GM18868 (cell line): ENCODE results near the gene PDE8A.

Experiments
- ATAC-seq: cut with Tn5 transposase; IDR thresholded peaks from one replicate; pipeline ENCODE4 v1.9.1; 2021; ENCODE audit warnings: mild to moderate bottlenecking, moderate library complexity; ENCODE audit not compliant: unreplicated experiment

Gene PDE8A

GRCh38 chr15:85072917-85073316, 91.3 kb downstream of the PDE8A start:
- ATAC-seq: no peak

DNA sequence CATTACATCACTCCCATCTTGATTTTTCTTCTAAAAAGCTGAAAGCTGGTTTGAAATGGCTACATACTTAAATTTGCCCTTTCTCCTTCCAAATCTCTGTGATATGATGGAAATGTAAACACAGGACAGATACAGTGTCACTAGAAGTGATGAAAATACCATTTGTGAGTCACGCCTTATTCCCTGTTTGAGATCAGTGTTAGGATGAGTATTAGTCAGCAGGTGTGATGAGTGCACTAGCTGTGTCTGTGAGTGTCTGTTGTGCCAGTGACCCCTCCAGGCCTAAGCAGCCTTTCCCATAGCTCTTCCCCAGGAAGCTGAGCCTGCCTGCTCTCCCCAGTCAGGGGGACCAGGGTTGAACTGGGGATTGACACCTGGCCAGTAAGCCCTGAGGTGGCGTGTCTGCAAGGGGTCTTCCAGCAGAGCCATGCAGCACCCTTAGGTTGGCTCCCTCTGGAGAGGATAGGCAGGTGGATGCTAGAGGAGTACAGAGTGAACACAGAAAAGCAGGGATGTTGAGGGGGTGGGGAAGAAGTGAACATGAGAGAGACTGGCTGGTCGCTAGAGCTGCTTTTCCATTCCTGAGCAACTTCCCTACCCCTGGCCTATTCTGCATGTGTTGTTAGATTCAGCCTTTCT, 92.0 kb downstream of the PDE8A start:
- peak; percentile 86 for ATAC-seq

GRCh38 chr15:85086855-85087254, 105.2 kb downstream of the PDE8A start:
- ATAC-seq: no peak

- ATAC-seq: no peak
These were observed 106.6 kb downstream of the PDE8A start for GRCh38 chr15:85088300-85088699.

GRCh38 chr15:85089929-85090597, 108.4 kb downstream of the PDE8A start:
- no peak for ATAC-seq

GRCh38 chr15:85091990-85092389, 110.3 kb downstream of the PDE8A start:
- no peak for ATAC-seq

DNA sequence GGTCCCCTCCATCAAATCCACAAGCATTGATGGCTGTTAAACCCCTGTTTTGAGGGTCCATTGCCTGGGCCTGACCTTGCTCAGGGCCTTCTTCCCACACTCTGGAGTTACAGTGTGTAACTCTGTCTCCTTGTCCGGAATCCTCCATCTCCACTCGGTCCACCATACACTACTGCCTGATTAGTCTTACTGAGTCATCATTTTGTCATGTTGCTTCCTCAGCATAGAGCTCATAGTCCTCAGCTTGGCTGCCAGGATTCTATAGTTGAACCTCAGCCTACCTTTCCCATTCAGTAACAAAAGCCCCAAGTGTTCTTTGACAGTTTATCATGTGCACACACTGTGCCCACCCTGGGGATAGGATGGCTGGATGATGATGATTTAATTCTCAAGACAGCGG, 113.0 kb downstream of the PDE8A start:
- ATAC-seq: no peak

- no peak for ATAC-seq
These were observed 113.9 kb downstream of the PDE8A start for GRCh38 chr15:85095566-85095965.

- no peak for ATAC-seq
These were observed 115.6 kb downstream of the PDE8A start for GRCh38 chr15:85097250-85097649.

DNA sequence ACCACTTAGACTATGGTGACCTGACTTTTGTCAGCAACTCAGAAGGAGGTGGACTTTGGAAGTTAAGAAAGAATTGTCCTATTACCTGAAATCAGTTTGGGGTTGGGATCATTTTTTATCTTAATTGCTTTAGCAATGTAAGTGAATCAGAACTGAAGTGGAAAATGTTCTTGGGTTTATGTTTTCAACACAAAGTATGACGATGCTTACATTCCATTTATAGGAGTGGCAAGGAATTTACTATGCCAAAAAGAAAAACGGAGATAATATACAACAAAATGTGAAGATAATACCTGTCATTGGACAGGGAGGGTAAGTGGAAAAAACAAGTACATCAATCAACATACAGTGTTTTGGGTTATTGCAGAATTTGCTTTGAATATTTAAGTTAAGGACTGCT, 116.1 kb downstream of the PDE8A start:
- no peak for ATAC-seq

- ATAC-seq: no peak
These were observed 117.6 kb downstream of the PDE8A start for GRCh38 chr15:85099195-85099803.

DNA sequence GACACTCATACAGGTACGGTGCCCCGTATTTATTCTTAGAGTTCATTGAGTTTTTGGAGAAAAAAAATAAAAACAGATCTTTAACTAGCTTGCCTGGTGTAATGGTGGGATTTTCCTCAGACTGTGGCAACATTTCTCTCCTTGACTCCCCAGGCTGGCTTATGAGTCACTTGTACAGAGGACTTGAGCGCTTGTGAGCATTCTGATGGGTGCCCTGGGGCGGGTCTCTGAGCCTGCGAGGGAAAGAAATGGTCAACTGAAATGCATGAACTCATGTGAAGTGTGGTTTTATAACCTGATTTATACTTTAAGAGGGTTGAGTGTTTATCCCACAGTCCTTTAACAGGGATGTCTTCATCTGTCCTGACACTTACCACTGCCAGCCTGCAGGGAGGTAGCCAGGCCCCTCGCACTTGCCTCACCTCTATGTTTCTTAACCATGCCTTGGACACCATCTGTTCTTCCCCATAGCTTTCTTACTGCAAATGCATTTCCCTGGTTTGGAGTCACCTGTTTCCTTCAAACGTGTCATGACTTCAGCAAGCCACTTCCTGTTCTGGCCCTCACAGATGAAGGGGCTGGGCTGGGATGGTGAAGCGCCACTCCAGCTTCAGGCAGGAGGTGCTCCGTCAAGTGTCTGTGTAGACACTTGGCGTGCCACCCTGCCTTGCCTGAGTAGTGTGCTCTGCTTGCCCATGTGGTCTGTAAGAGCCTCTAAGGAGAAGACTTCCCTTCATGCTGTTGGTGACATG, 118.7 kb downstream of the PDE8A start:
- no peak for ATAC-seq

DNA sequence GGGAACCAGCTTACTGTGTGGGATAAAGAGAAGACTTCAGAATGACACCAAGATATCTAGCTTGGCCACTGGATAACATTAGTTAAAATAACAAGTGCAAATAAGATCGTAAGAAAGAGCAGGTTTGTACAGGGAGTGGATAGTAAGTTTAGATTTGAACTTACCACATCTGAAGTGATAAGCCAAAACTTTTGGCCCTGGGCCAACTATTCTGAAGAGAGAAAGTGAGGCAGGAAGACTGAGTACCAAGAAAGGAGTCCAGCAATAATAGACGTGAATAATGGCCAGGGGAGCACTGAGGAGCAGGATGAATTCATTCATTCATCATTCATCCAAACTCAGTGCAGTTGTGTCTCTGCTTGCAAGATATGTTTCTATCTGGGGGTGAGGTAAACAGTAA, 122.9 kb downstream of the PDE8A start:
- ATAC-seq: no peak

GRCh38 chr15:85108136-85108535, 126.5 kb downstream of the PDE8A start:
- ATAC-seq: no peak

DNA sequence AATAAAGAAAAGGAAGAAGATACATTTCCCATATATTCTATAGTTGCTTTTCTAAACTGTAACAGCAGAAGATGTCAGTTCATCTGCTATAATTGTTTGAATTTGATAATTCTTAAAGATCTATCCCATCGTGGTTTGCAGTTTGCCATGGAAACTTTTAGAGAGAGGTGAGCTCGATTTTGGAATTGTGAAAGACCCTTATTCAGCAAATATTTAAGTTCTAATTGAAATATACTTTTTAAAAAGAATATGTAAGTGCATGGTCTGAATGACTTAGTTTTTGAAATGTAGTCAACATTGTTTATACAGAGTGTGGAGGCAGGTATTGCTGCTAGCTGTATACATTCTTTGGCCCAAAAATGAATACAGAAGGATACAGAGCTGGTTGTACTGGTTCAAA, 127.7 kb downstream of the PDE8A start:
- ATAC-seq: no peak

DNA sequence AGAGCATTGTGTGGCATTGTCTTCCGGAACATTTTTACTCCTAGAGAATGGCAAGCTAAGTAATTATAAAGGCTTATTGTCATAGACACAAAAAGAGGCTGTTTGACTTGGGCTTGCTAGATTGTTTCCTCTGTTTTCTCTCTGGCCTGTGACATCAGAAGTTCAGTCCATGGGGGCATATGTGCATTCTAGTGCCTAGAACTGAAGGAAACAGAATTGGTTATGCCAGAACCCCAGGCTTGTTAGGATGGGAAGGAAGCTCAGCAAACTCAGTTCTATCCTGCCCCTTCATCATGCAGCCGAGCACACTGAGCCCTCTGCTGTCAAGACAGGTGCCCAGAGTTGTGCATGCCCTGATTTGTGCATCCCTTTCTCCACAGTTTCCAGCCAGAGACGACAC, 131.3 kb downstream of the PDE8A start:
- no peak for ATAC-seq

DNA sequence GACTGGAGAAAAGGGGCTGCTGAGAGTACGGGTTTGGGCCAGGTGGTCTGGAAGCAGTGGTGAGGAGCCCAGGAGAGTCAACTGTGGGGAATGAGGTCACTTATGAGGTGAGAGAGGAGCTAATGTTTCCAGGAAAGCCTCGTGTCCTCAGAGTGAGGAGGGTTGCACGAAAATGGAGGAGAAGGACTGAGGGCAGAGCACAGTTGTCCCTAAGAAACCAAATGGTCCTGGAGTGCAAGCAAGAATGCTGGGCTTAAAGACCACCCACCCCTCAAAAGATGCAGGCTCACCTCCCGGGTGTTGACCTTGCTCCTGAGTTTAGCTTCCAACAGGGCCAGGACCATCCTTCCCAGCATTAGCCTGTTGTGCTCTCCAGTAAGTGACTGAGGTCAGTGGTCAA, 133.2 kb downstream of the PDE8A start:
- ATAC-seq: no peak

DNA sequence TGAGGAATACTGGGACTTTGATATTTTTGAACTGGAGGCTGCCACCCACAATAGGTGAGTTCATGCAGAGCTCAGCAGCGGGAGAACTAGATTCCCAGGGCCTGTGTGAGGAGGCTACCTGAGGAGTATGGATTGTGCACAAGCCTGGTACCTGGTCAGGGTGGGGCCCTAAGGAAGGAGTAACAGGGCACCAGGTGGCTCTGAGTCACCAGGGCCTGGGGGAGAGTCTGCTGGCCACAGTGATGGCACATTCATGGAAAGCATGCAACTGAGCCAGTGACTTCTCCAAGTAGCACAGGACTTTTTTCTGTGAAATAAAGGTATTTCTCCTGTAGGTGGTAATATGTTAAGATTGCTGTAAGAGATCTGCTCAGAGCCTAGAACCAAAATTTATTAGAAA, 134.4 kb downstream of the PDE8A start:
- no peak for ATAC-seq

DNA sequence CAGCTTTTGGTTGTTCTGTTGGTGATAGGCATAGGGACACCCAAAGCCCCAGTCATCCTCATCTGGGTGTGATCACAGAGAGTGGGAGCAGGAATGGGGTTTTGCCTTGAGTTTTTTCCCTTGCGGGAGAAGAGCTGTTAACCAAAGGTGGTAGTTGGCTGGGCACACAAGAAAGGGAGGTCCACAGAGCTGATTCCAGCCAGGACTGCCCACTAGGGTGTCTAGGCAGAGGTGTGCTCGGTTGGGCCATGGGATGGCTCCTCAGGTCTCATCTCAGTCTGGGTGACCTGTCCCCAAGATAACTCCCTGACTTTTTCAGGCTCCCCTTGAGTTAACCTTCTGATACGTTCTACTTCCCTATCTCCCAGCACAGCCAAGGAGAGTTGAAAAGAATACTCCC, 134.8 kb downstream of the PDE8A start:
- ATAC-seq: no peak

DNA sequence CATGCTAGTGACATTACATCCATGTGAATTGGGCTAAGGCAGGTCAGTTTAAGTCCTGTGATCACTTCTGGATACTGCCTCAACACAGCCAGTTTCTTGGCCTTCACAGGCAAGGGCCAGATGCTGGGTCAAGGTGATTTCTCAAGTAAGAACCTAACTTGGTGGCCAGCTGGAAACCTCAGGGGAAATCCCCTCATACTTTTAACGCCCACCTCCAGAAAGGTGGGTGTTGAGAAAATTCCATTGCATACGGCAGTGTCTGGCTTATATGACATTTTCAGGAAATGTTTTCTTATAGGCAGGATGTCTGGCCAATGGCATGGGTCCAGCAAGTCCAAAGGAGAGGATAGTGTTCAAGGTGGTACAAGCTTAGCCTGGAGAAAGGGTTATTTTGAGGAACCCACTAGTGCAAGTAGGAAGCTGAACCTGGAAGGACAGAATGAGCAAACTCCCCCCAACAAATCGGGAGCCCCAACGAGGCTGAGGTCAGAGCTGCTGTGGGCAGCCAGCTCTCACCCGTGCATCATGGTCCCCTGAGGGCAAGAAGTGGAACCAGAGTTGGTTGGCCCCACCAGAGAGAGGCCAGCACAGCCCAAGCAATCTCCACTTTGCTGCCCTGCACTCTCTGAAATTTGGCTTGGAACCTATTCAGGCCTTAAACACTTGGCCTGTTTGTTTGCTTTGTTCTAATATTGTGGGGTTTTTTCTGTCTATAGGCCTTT, 135.4 kb downstream of the PDE8A start:
- ATAC-seq: no peak

DNA sequence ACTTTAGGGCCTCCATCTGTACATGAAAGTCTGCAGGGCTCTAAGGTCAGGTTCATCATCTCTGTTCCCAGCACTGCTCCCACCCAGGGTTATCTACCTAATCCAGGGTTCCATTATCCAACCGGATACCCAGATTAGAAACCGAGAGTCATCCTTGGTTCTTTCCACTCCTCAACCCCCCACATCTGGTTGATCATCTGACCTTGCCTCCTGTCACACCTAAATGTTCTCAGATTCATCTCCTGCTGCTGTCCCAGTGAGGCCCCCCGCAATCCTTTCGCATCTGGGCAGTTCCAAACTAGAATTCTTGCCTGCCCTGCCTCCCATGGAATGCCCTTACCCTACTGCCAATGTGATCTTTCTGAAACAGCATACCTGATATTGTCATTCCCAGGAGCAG, 136.5 kb downstream of the PDE8A start:
- ATAC-seq: no peak
